ENCODE results near the gene ZBTB17. TPM values are rescaled to one million over a fixed set of nuclear protein-coding genes. Genes with fewer than 3 reads are reported as not detected.
A peak's percentile ranks its signal among the peaks of the same experiment; 100 is the strongest.

The ZBTB17 gene
- total and polyA plus RNA-seq, 2 of the 8 experiments (the other 6 are each of a cell fraction or from before 2014, with no cell fraction given) = 24.7 to 36.2 TPM

GRCh38 chr1:16013220-16013907 lies 37.5 kb upstream of the ZBTB17 start:
- ChIA-PET CTCF (ENCODE audit: partially characterized antibody) (interaction anchor here (0.9 to 8.9 kb wide), 9 partner anchors 8 to 60 kb away, joined by 3 to 74 read pairs (median 7); partner anchors contain the start of genes CLCNKA, FAM131C and HSPB7), POLR2A (ENCODE audit: partially characterized antibody) (interaction anchor here (0.7 to 2.7 kb wide), 10 partner anchors 10 to 87 kb away, joined by 3 to 13 read pairs (median 4); partner anchors contain the start of genes SRARP and ZBTB17)
- no peak overlapping the region for H3K4ac ChIP-seq (replicated peaks; ENCODE audit: insufficient read length, low read depth, low read length)
- H3K79me1 ChIP-seq (ENCODE audit: low read depth, low read length) = no peaks in the 10 kb centered on the region
- peak overlapping the region; percentile 45; the same call in 1 of the 2 replicates for H4K8ac ChIP-seq (ENCODE audit: extremely low read depth, insufficient read depth, low read length)
- peak overlapping the region; percentile 20 to 64 (median 31); a peak in 7 of 8 replicates for H3K4me3 ChIP-seq (ENCODE audit: extremely low read depth in 1 of 4, insufficient read depth in 2 of 4, low read depth in 3 of 4, low read length in 4 of 4)
- no peaks in the 10 kb centered on the region for H3K9me3 ChIP-seq (ENCODE audit: insufficient read depth in 2 of 2, low read depth in 1 of 2, low read length in 1 of 2)
- no peaks in the 10 kb centered on the region for H3K36me3 ChIP-seq (ENCODE audit: control insufficient read depth in 2 of 4, insufficient read depth in 4 of 4, low read length in 3 of 4)
- no peak for FAIRE-seq
- peak overlapping the region; percentile 5 for H2BK12ac ChIP-seq (ENCODE audit: low read depth, low read length)
- H2AK5ac ChIP-seq (ENCODE audit: low read depth, low read length) = no peak overlapping the region
- H3K79me2 ChIP-seq (ENCODE audit: control insufficient read depth in 1 of 2, insufficient read depth in 2 of 2, low read length in 2 of 2) = no peaks in the 10 kb centered on the region
- no peak overlapping the region for H3K14ac ChIP-seq (ENCODE audit: insufficient read length)
- peak overlapping the region; percentile 45 to 66 for H3K4me2 ChIP-seq (ENCODE audit: insufficient read depth in 1 of 2, low read depth in 2 of 2, low read length in 2 of 2)
- H2BK15ac ChIP-seq (ENCODE audit: low read length) = no peak overlapping the region
- peak overlapping the region; percentile 55 for H4K5ac ChIP-seq (ENCODE audit: insufficient read length, low read depth, low read length)
- no peaks in the 10 kb centered on the region; the same call in 1 of the 2 replicates for H3K23me2 ChIP-seq (ENCODE audit: low read depth, low read length)
- no peak overlapping the region for H2BK120ac ChIP-seq (replicated peaks; ENCODE audit: low read depth, low read length)
- peak overlapping the region; percentile 60; the same call in 1 of the 2 replicates for H2BK5ac ChIP-seq (ENCODE audit: low read depth, low read length)
- H3K9ac ChIP-seq (replicated peaks in 1 of 4; ENCODE audit: extremely low read depth in 1 of 4, low read depth in 3 of 4, low read length in 3 of 4) = peak overlapping the region in 2 of 4 experiments; percentile 48 to 51; a peak in 3 of 7 replicates
- no peaks in the 10 kb centered on the region for H4K20me1 ChIP-seq (replicated peaks in 1 of 2; ENCODE audit: control insufficient read depth in 1 of 2, insufficient read depth in 2 of 2, low read length in 2 of 2)
- no peak overlapping the region for H2AFZ ChIP-seq (ENCODE audit: low read length)
- H3K23ac ChIP-seq (ENCODE audit: insufficient read length) = no peak overlapping the region
- H3K18ac ChIP-seq (ENCODE audit: extremely low read depth, low read length) = no peak overlapping the region; the same call in 1 of the 2 replicates
- peak overlapping the region; percentile 32 for H3K56ac ChIP-seq (replicated peaks; ENCODE audit: insufficient read length, low read depth, low read length)
- H3K27me3 ChIP-seq (replicated peaks in 1 of 4; ENCODE audit: control insufficient read depth in 3 of 4, extremely low read depth in 1 of 4, insufficient read depth in 3 of 4, low read length in 3 of 4) = no peaks in the 10 kb centered on the region; a peak in 1 of 7 replicates
- peak in 1 of 2 experiments; percentile 84 for DNase-seq (ENCODE audit: low read depth in 1 of 2, low spot score in 2 of 2)
- no peak overlapping the region for H4K91ac ChIP-seq (replicated peaks; ENCODE audit: insufficient read length, low read length)
- WGBS, 2 experiments (ENCODE audit: extremely low coverage in 1 of 2, insufficient coverage in 1 of 2, insufficient read length in 1 of 2, insufficient replicate concordance in 2 of 2, low coverage in 1 of 2, low lambda C conversion rate in 2 of 2, missing lambda C conversion rate in 1 of 2) = 52% methylated on average over 11 of the region's 28 CpGs; no CpG with 5 or more reads in 1 of the 2 experiments
- no peak overlapping the region for H2BK20ac ChIP-seq (ENCODE audit: low read length)
- peaks cover 5 to 37% (median 24%) of the 10 kb centered on the region in 4 experiments for H3K4me1 ChIP-seq (replicated peaks in 1 of 4; ENCODE audit: control insufficient read depth in 3 of 4, insufficient read depth in 4 of 4, low read length in 3 of 4)
- peak overlapping the region; percentile 74; the same call in 1 of the 2 replicates for H3K27ac ChIP-seq (ENCODE audit: low read depth, low read length)
- TF ChIP-seq RNF2 (IDR thresholded peaks at IDR 0.05; ENCODE audit: borderline replicate concordance, low read depth, low read length, missing control alignments, poor library complexity, severe bottlenecking) (no peak), EP300 (IDR thresholded peaks at IDR 0.05; ENCODE audit: borderline replicate concordance in 1 of 2, low read depth in 2 of 2, low read length in 2 of 2) (no peak), POLR2A (IDR thresholded peaks at IDR 0.05; ENCODE audit: control extremely low read depth in 1 of 2, low read depth in 2 of 2, low read length in 2 of 2) (peak in 1 of 2 experiments; percentile 78; a peak in 1 of 3 replicates), ASH2L (IDR thresholded peaks at IDR 0.05; ENCODE audit: low read length) (peak; percentile 7), ATF3 (IDR thresholded peaks at IDR 0.05; ENCODE audit: insufficient read depth, low read depth, low read length) (peak; percentile 54; the same call in 1 of the 2 replicates), BRCA1 (IDR thresholded peaks at IDR 0.05; ENCODE audit: low read depth, low read length) (no peak), TBP (IDR thresholded peaks at IDR 0.05; ENCODE audit: low read depth, low read length) (peak; percentile 45), JUN (IDR thresholded peaks at IDR 0.05; ENCODE audit: low read depth, low read length) (peak; percentile 88), TEAD4 (IDR thresholded peaks at IDR 0.05; ENCODE audit: low read depth, low read length) (0 out of 2 replicates have a peak, but pooled peaks have one; percentile 30), TAF1 (IDR thresholded peaks at IDR 0.05; ENCODE audit: low read depth, low read length) (peak; percentile 31; the same call in 1 of the 2 replicates), JUND (IDR thresholded peaks at IDR 0.05; ENCODE audit: low read length) (peak; percentile 99)

Measured in H1 (cell line).